Coronary artery (tissue), 2 donors: ENCODE data around the gene LEKR1.

ENCODE experiments used
- DNase-seq: peaks from one replicate; pipeline ENCODE4 v3.0.0-alpha.2; 2017; ENCODE audit warnings: low spot score
- H3K27ac ChIP-seq, 2 donors: fragments of 200-600 bp; sonication (generic); one replicate each; pipeline ENCODE4 v1.5.1; 2016 to 2019
- H3K4me3 ChIP-seq: fragments of 200-600 bp; sonication (generic); 2 replicates; pipeline ENCODE4 v1.5.1; 2016; ENCODE audit warnings: mild to moderate bottlenecking, moderate library complexity
- CTCF ChIP-seq: fragments of 200-600 bp; sonication (generic); IDR thresholded peaks from one replicate; pipeline ENCODE4 v1.5.1; 2019; ENCODE audit warnings: antibody characterized with exemption

The LEKR1 gene

GRCh38 chr3:156787926-156788663 lies 38.1 kb upstream of the LEKR1 start:
- DNase-seq: no peak
- Histone ChIP-seq H3K4me3 (no peak overlapping the region), H3K27ac (no peak overlapping the region)
- no peak for TF ChIP-seq CTCF

GRCh38 chr3:156788846-156789245 lies 37.3 kb upstream of the LEKR1 start:
- no peak for DNase-seq
- Histone ChIP-seq H3K4me3 (no peak overlapping the region), H3K27ac (no peak overlapping the region)
- TF ChIP-seq CTCF: no peak

GRCh38 chr3:156790156-156790555 lies 36.0 kb upstream of the LEKR1 start:
- no peak for DNase-seq
- no peak overlapping the region for H3K27ac ChIP-seq
- TF ChIP-seq CTCF: no peak
- no peak overlapping the region for H3K4me3 ChIP-seq

- no peak for DNase-seq
- no peak for TF ChIP-seq CTCF
- H3K27ac ChIP-seq: no peak overlapping the region
- H3K4me3 ChIP-seq: no peak overlapping the region
Observed at GRCh38 chr3:156792114-156792513, 34.0 kb upstream of the LEKR1 start.

- H3K4me3 ChIP-seq: no peak overlapping the region
- no peak overlapping the region for H3K27ac ChIP-seq
- no peak for DNase-seq
- no peak for TF ChIP-seq CTCF
Observed at GRCh38 chr3:156792536-156792935, 33.6 kb upstream of the LEKR1 start.

- no peak for TF ChIP-seq CTCF
- no peak for DNase-seq
- Histone ChIP-seq H3K4me3 (no peak overlapping the region), H3K27ac (no peak overlapping the region)
Observed at GRCh38 chr3:156792945-156793344, 33.2 kb upstream of the LEKR1 start.

- DNase-seq: no peak
- no peak overlapping the region for H3K4me3 ChIP-seq
- TF ChIP-seq CTCF: no peak
- no peak overlapping the region for H3K27ac ChIP-seq
Observed at GRCh38 chr3:156793400-156793799, 32.8 kb upstream of the LEKR1 start.
